Measurements from ENCODE around the gene OR5D14.

Gene OR5D14

GRCh38 chr11:55806248-55806647 lies 10.9 kb downstream of the OR5D14 start:
- Histone ChIP-seq H3K4me2 (ENCODE audit: low read length) (no peak overlapping the region), H4K20me1 (ENCODE audit: control insufficient read depth, insufficient read depth, low read depth, low read length) (no peaks in the 10 kb centered on the region), H3K27me3 (ENCODE audit: control insufficient read depth, low read length) (no peaks in the 10 kb centered on the region), H3F3A (ENCODE audit: control insufficient read depth, insufficient read depth) (no peaks in the 10 kb centered on the region), H3K4me1 (ENCODE audit: control insufficient read depth, low read length) (no peaks in the 10 kb centered on the region), H3K9me2 (replicated peaks; ENCODE audit: control insufficient read depth, low read length) (no peaks in the 10 kb centered on the region), H3K27ac (ENCODE audit: low read depth, low read length) (no peak overlapping the region), H3K79me2 (ENCODE audit: control insufficient read depth, low read length) (no peaks in the 10 kb centered on the region), H3K9me3 (ENCODE audit: control insufficient read depth, insufficient read depth, low read length) (peaks cover 9% of the 10 kb centered on the region; the same call in 1 of the 2 replicates), H3K4me3 (ENCODE audit: low read length) (no peak overlapping the region), H3K36me3 (ENCODE audit: control insufficient read depth, low read length) (no peaks in the 10 kb centered on the region)
- TF ChIP-seq CTCF (IDR thresholded peaks at IDR 0.05; ENCODE audit: low read depth, low read length, poor library complexity, severe bottlenecking) (no peak), EZH2phosphoT487 (IDR thresholded peaks at IDR 0.05; ENCODE audit: borderline replicate concordance, low read length) (no peak)

GRCh38 chr11:55811067-55811466 lies 15.7 kb downstream of the OR5D14 start, which contains the start of gene OR5L1:
OR5L1 (plus strand) TSS chr11:55811367; CDS start chr11:55811467, 100 bp downstream.
- Histone ChIP-seq H3K9me2 (replicated peaks; ENCODE audit: control insufficient read depth, low read length) (no peaks in the 10 kb centered on the region), H3K4me2 (ENCODE audit: low read length) (no peak within 1 kb of the TSS), H3F3A (ENCODE audit: control insufficient read depth, insufficient read depth) (no peaks in the 10 kb centered on the region), H3K4me3 (ENCODE audit: low read length) (no peak within 1 kb of the TSS), H3K36me3 (ENCODE audit: control insufficient read depth, low read length) (no peaks in the 10 kb centered on the region), H3K79me2 (ENCODE audit: control insufficient read depth, low read length) (no peaks in the 10 kb centered on the region), H3K27ac (ENCODE audit: low read depth, low read length) (no peak within 1 kb of the TSS), H3K9me3 (ENCODE audit: control insufficient read depth, insufficient read depth, low read length) (peaks cover 4% of the 10 kb centered on the region; the same call in 1 of the 2 replicates), H3K4me1 (ENCODE audit: control insufficient read depth, low read length) (no peaks in the 10 kb centered on the region), H3K27me3 (ENCODE audit: control insufficient read depth, low read length) (no peaks in the 10 kb centered on the region), H4K20me1 (ENCODE audit: control insufficient read depth, insufficient read depth, low read depth, low read length) (no peaks in the 10 kb centered on the region)
- TF ChIP-seq CTCF (IDR thresholded peaks at IDR 0.05; ENCODE audit: low read depth, low read length, poor library complexity, severe bottlenecking) (no peak), EZH2phosphoT487 (IDR thresholded peaks at IDR 0.05; ENCODE audit: borderline replicate concordance, low read length) (no peak)

- no peaks in the 10 kb centered on the region for H3K9me3 ChIP-seq (ENCODE audit: control insufficient read depth, insufficient read depth, low read length)
- no peak within 1 kb of the TSS for H3K27ac ChIP-seq (ENCODE audit: low read depth, low read length)
- no peak for TF ChIP-seq CTCF (IDR thresholded peaks at IDR 0.05; ENCODE audit: low read depth, low read length, poor library complexity, severe bottlenecking)
- no peak for TF ChIP-seq EZH2phosphoT487 (IDR thresholded peaks at IDR 0.05; ENCODE audit: borderline replicate concordance, low read length)
These were observed 24.0 kb downstream of the OR5D14 start, which contains the start of gene OR5D18 for GRCh38 chr11:55819330-55819729. OR5D18 (plus strand) TSS chr11:55819630; CDS start chr11:55819630, 0 bp downstream.

More at GRCh38 chr11:55819330-55819729, 24.0 kb downstream of the OR5D14 start, which contains the start of gene OR5D18:
- Histone ChIP-seq H3K9me2 (replicated peaks; ENCODE audit: control insufficient read depth, low read length) (no peaks in the 10 kb centered on the region), H4K20me1 (ENCODE audit: control insufficient read depth, insufficient read depth, low read depth, low read length) (no peaks in the 10 kb centered on the region), H3K27me3 (ENCODE audit: control insufficient read depth, low read length) (no peaks in the 10 kb centered on the region), H3F3A (ENCODE audit: control insufficient read depth, insufficient read depth) (no peaks in the 10 kb centered on the region), H3K36me3 (ENCODE audit: control insufficient read depth, low read length) (no peaks in the 10 kb centered on the region), H3K4me3 (ENCODE audit: low read length) (no peak within 1 kb of the TSS), H3K4me1 (ENCODE audit: control insufficient read depth, low read length) (no peaks in the 10 kb centered on the region), H3K79me2 (ENCODE audit: control insufficient read depth, low read length) (no peaks in the 10 kb centered on the region), H3K4me2 (ENCODE audit: low read length) (no peak within 1 kb of the TSS)

Data from DOHH2 (cell line).